Cardiac muscle cell (in vitro differentiated cells and primary cell): Measurements from ENCODE around the gene FAM222B. TPM values are rescaled to one million over a fixed set of nuclear protein-coding genes. Genes with fewer than 3 reads are reported as not detected.
"Not testable (repeated sequence)": the region's sequence is repeated elsewhere in the genome, so short reads cannot be mapped to it uniquely, and the experiment has no call there.

Experiments used
- DNase-seq, 2 donors: peaks; one replicate each; pipeline versions ENCODE4 v3.0.0 to v3.0.0-alpha.2; 2010 to 2017; ENCODE audit warnings: low read depth in 1 of 2, low spot score in 1 of 2
- H3K27ac ChIP-seq: fragments of 200-600 bp; sonication (generic); 2 replicates; pipeline ENCODE4 v1.5.1; 2016
- H3K27me3 ChIP-seq: fragments of 200-600 bp; sonication (generic); 2 replicates; pipeline ENCODE4 v1.6.0; 2016; ENCODE audit warnings: control low read depth
- H3K36me3 ChIP-seq: fragments of 200-600 bp; sonication (generic); 2 replicates; pipeline ENCODE4 v1.5.1; 2016; ENCODE audit warnings: control low read depth
- H3K4me1 ChIP-seq: fragments of 200-600 bp; sonication (generic); 2 replicates; pipeline ENCODE4 v1.8.1; 2017; ENCODE audit warnings: low read depth, mild to moderate bottlenecking, mixed run types
- H3K4me3 ChIP-seq: fragments of 200-600 bp; sonication (generic); 2 replicates; pipeline ENCODE4 v1.5.1; 2016; ENCODE audit warnings: mild to moderate bottlenecking
- H3K9me3 ChIP-seq: fragments of 200-600 bp; sonication (generic); 2 replicates; pipeline ENCODE4 v1.5.1; 2017; ENCODE audit warnings: low read depth, mild to moderate bottlenecking, control low read depth
- polyA plus RNA-seq: library from polyadenylated mRNA; unstranded; fragments of >200 nt; fragmentation: Nextera tagmentation; extraction: Ambion mirVana; gene quantifications from 2 replicates; pipeline ENCODE4 v1.2.1, GENCODE V29; 2016
- total RNA-seq: library from RNA; depleted of rRNA; stranded (reverse); fragments of >200 nt; gene quantifications from 2 replicates; pipeline ENCODE4 v1.2.3, GENCODE V29; 2016
- TF ChIP-seq, protein P1 (sequence below): IDR thresholded peaks from 2 replicates; pipeline ENCODE4 v1.5.1; 2012; ENCODE audit warnings: low read depth, mild to moderate bottlenecking, low read length

Gene FAM222B
- total and polyA plus RNA-seq, 2 experiments from 2014 or later: 19.4 to 34.1 TPM

GRCh38 chr17:28792877-28793661 is 49.5 kb downstream of the FAM222B start:
- Histone ChIP-seq H3K4me3 (no peak overlapping the region), H3K27ac (no peak overlapping the region), H3K4me1 (no peaks in the 10 kb centered on the region), H3K9me3 (no peaks in the 10 kb centered on the region), H3K36me3 (no peaks in the 10 kb centered on the region), H3K27me3 (no peaks in the 10 kb centered on the region)
- peak in 1 of 2 donors; percentile 35 for DNase-seq
- TF ChIP-seq, protein P1, sequence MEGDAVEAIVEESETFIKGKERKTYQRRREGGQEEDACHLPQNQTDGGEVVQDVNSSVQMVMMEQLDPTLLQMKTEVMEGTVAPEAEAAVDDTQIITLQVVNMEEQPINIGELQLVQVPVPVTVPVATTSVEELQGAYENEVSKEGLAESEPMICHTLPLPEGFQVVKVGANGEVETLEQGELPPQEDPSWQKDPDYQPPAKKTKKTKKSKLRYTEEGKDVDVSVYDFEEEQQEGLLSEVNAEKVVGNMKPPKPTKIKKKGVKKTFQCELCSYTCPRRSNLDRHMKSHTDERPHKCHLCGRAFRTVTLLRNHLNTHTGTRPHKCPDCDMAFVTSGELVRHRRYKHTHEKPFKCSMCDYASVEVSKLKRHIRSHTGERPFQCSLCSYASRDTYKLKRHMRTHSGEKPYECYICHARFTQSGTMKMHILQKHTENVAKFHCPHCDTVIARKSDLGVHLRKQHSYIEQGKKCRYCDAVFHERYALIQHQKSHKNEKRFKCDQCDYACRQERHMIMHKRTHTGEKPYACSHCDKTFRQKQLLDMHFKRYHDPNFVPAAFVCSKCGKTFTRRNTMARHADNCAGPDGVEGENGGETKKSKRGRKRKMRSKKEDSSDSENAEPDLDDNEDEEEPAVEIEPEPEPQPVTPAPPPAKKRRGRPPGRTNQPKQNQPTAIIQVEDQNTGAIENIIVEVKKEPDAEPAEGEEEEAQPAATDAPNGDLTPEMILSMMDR: no peak

GRCh38 chr17:28788100-28788499 is 54.5 kb downstream of the FAM222B start:
- Histone ChIP-seq H3K27me3 (no peaks in the 10 kb centered on the region), H3K4me1 (no peaks in the 10 kb centered on the region), H3K36me3 (no peaks in the 10 kb centered on the region), H3K27ac (no peak overlapping the region), H3K9me3 (no peaks in the 10 kb centered on the region), H3K4me3 (no peak overlapping the region)
- DNase-seq: no peak
- TF ChIP-seq, protein P1: no peak

DNA sequence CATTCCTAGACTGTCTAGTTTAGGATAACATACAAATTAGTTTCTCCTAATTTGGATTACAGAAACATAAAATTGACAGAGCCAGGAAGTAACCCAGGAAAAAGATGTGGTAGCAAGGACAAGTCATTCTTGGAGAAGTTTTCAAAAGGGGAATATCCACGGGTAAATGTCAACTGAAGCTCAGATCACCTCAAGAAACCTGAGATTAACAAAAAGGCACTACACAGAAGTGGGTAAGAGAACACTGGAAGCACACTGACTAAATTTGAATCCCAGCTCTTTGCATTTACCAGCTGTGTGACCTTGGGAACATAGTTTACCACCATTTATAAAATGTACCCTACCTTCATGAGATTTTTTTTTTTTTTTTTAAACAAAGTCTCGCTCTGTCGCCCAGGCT is 59.4 kb downstream of the FAM222B start:
- Histone ChIP-seq H3K27ac (no peak overlapping the region), H3K4me3 (no peak overlapping the region), H3K4me1 (no peaks in the 10 kb centered on the region), H3K36me3 (no peaks in the 10 kb centered on the region), H3K9me3 (no peaks in the 10 kb centered on the region), H3K27me3 (no peaks in the 10 kb centered on the region)
- DNase-seq: no peak
- TF ChIP-seq, protein P1: no peak

DNA sequence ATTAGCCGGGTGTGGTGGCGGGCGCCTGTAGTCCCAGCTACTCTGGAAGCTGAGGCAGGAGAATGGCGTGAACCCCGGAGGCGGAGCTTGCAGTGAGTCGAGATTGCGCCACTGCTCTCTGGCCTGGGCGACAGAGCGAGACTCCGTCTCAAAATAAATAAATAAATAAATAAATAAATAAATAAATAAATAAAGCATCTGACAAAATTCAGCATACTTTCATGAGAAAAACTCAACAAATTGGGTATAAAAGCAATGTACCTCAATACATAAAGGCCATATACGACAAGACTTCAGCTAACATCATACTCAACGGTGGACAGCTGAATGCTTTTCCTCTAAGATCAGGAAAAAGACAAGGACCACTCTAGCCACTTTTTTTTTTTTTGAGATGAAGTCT is 63.0 kb downstream of the FAM222B start:
- not testable (repeated sequence) for DNase-seq, H3K4me1 ChIP-seq, H3K36me3 ChIP-seq, H3K9me3 ChIP-seq, H3K27me3 ChIP-seq, H3K4me3 ChIP-seq, H3K27ac ChIP-seq

GRCh38 chr17:28777178-28777577 is 65.4 kb downstream of the FAM222B start:
- TF ChIP-seq, protein P1: no peak
- no peaks in the 10 kb centered on the region for H3K36me3 ChIP-seq
- no peaks in the 10 kb centered on the region for H3K9me3 ChIP-seq
- no peak for DNase-seq
- no peaks in the 10 kb centered on the region for H3K27me3 ChIP-seq
- H3K27ac ChIP-seq: peak overlapping the region; percentile 21
- H3K4me3 ChIP-seq: no peak overlapping the region
- no peaks in the 10 kb centered on the region for H3K4me1 ChIP-seq

DNA sequence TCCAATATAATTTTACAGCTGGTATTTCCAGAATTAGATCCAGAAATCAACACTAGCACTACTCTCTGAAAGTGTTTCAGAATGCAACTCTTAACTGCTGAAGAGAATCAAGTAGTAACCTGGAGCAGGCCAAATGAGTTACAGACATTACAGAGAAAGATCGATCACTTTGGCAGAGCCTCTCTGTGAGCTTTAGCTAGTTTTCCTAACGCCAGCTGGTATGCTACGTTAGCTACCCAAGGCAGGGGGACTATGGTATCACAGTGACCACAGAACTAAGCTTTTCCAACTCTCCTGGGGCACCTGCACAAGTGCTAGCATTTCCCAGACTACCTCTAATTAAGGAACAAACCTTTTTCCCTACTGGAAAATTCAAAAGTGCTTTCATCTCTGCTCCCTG is 68.4 kb downstream of the FAM222B start:
- H3K27ac ChIP-seq: peak overlapping the region; percentile 31
- TF ChIP-seq, protein P1: no peak
- no peaks in the 10 kb centered on the region for H3K27me3 ChIP-seq
- no peak for DNase-seq
- no peaks in the 10 kb centered on the region for H3K4me1 ChIP-seq
- no peak overlapping the region for H3K4me3 ChIP-seq
- H3K36me3 ChIP-seq: no peaks in the 10 kb centered on the region
- no peaks in the 10 kb centered on the region for H3K9me3 ChIP-seq
